K562 (cell line): ENCODE measurements around the gene RPL7A. TPM values are rescaled to one million over a fixed set of nuclear protein-coding genes. Genes with fewer than 3 reads are reported as not detected.

Experiments
- ATAC-seq: fragments of 200-7000 bp; cut with Tn5 transposase; 3 replicates; pipeline ENCODE4 v1.9.1; 2020; ENCODE audit warnings: moderate library complexity
- BruUV-seq: library from RNA; stranded (reverse); fragments of 400-500 nt; replicated peaks from 2 replicates; lab custom pipeline; 2021; lab: Mats Ljungman, UMichigan
- CTCF ChIA-PET: fragments of 300-600 bp; formaldehyde crosslinking; extraction: SDS; loops from one replicate; lab custom pipeline; 2021; ENCODE audit warnings: low intra/inter-chr PET ratio; lab: Yijun Ruan, JAX
- POLR2A ChIA-PET: fragments of 300-600, 350-650 bp; sonication (Branson Sonifier 250); formaldehyde crosslinking; extraction: SDS; loops from one replicate; lab custom pipeline; 2021; ENCODE audit warnings: antibody characterized with exemption, inconsistent platforms; lab: Yijun Ruan, JAX
- DNase-seq, 4 experiments: peaks; one replicate each; pipeline versions ENCODE4 v3.0.0 to v3.0.0-alpha.2; 2011 to 2018; ENCODE audit warnings: low spot score in 3 of 4, mixed read lengths in 3 of 4; ENCODE audit errors: extremely low read depth in 1 of 4
- FAIRE-seq: peaks from 2 replicates; lab custom pipeline; 2011; peaks lifted over from hg19 to GRCh38; lab: Jason Lieb, UNC
- H2AFZ ChIP-seq: 2 replicates; pipeline ENCODE4 v1.6.0; 2011; ENCODE audit warnings: low read depth, low read length, control low read depth, inconsistent platforms
- H3K27ac ChIP-seq: fragments of 200-600 bp; 3 replicates; pipeline ENCODE4 v1.8.0; 2011; ENCODE audit warnings: low read depth, mild to moderate bottlenecking, control low read depth, inconsistent platforms, low read length, moderate library complexity, mixed read lengths; ENCODE audit errors: extremely low read depth
- H3K27me3 ChIP-seq, 2 experiments: fragments of 300-600 bp in 1 of 2; 2 replicates in 1 of 2; 3 replicates in 1 of 2; pipeline versions ENCODE4 v1.6.0 to v1.8.0; 2011; ENCODE audit warnings: inconsistent platforms in 2 of 2, low read length in 2 of 2, mild to moderate bottlenecking in 1 of 2, mixed read lengths in 1 of 2, moderate library complexity in 1 of 2; ENCODE audit not compliant: control insufficient read depth in 2 of 2, insufficient read depth in 2 of 2
- H3K36me3 ChIP-seq: fragments of 300-600 bp; 3 replicates; pipeline ENCODE4 v1.8.0; 2011; ENCODE audit warnings: mild to moderate bottlenecking, low read length, inconsistent platforms; ENCODE audit not compliant: control insufficient read depth, insufficient read depth
- H3K4me1 ChIP-seq, 2 experiments: fragments of 200-600 bp in 1 of 2; replicated peaks in 1 of 2; 2 replicates in 1 of 2; 3 replicates in 1 of 2; pipeline versions ENCODE4 v1.5.1 to v1.8.0; 2011; ENCODE audit warnings: inconsistent platforms in 2 of 2, low read length in 2 of 2, mild to moderate bottlenecking in 1 of 2, mixed read lengths in 1 of 2, moderate library complexity in 1 of 2; ENCODE audit not compliant: control insufficient read depth in 2 of 2, insufficient read depth in 2 of 2
- H3K4me2 ChIP-seq: 2 replicates; pipeline ENCODE4 v1.6.1; 2011; ENCODE audit warnings: low read length, control low read depth, inconsistent platforms, mixed read lengths; ENCODE audit not compliant: insufficient read depth
- H3K4me3 ChIP-seq: fragments of 200-600 bp; sonication (generic), shearing (Covaris generic); 2 replicates; pipeline ENCODE4 v1.5.1; 2016; ENCODE audit warnings: control low read depth, inconsistent platforms
- H3K79me2 ChIP-seq: fragments of 200-600 bp; 3 replicates; pipeline ENCODE4 v1.8.0; 2011; ENCODE audit warnings: low read length, inconsistent platforms; ENCODE audit not compliant: control insufficient read depth, insufficient read depth
- H3K9ac ChIP-seq, 2 experiments: 2 replicates each; pipeline versions ENCODE4 v1.6.0 to v1.6.1; 2011; ENCODE audit warnings: low read depth in 2 of 2, low read length in 2 of 2, control low read depth in 1 of 2, inconsistent platforms in 1 of 2, mild to moderate bottlenecking in 1 of 2, mixed read lengths in 1 of 2; ENCODE audit not compliant: insufficient read depth in 1 of 2
- H3K9me1 ChIP-seq: one replicate; pipeline ENCODE4 v1.6.0; 2011; ENCODE audit warnings: inconsistent platforms, mild to moderate bottlenecking, low read length, moderate library complexity; ENCODE audit not compliant: control insufficient read depth, insufficient read depth
- H3K9me3 ChIP-seq: replicated peaks from 2 replicates; pipeline ENCODE4 v1.5.1; 2011; ENCODE audit warnings: low read depth, low read length, inconsistent platforms; ENCODE audit not compliant: control insufficient read depth, insufficient read depth
- H4K20me1 ChIP-seq: replicated peaks from 2 replicates; pipeline ENCODE4 v1.6.1; 2011; ENCODE audit warnings: low read length, inconsistent platforms, mixed read lengths; ENCODE audit not compliant: control insufficient read depth, insufficient read depth
- CEBPG ChIP-seq, 3 experiments: fragments of 200-800 bp in 1 of 3; sonication (Bioruptor generic) in 1 of 3; sonication (generic) in 1 of 3; formaldehyde crosslinking in 1 of 3; IDR thresholded peaks in 2 of 3; conservative IDR thresholded peaks in 1 of 3; 2 replicates each; pipeline versions ENCODE4 v1.6.1 to v1.8.0; 2016 to 2022; ENCODE audit warnings: missing compliant biosample characterization in 2 of 3, missing genetic modification characterization in 2 of 3, mild to moderate bottlenecking in 1 of 3, missing genetic modification reagents in 1 of 3
- CTBP1 ChIP-seq: fragments of 450-650 bp; IDR thresholded peaks from 2 replicates; pipeline ENCODE4 v1.6.1; 2016; ENCODE audit warnings: borderline replicate concordance
- CXXC5 ChIP-seq: fragments of 250-450 bp; sonication (Bioruptor Pico); IDR thresholded peaks from 2 replicates; pipeline ENCODE4 v1.8.0; 2022; ENCODE audit warnings: inconsistent platforms, mild to moderate bottlenecking, moderate library complexity
- ELK3 ChIP-seq: fragments of 450-650 bp; formaldehyde crosslinking; IDR thresholded peaks from 2 replicates; pipeline ENCODE4 v1.4.0; 2020; ENCODE audit warnings: mild to moderate bottlenecking
- FOXA3 ChIP-seq, 2 experiments: fragments of 450-650 bp in 1 of 2; sonication (generic) in 1 of 2; formaldehyde crosslinking; IDR thresholded peaks in 1 of 2; conservative IDR thresholded peaks in 1 of 2; 2 replicates each; pipeline versions ENCODE4 v1.4.0 to v1.8.0; 2020 to 2022; ENCODE audit warnings: mild to moderate bottlenecking in 2 of 2, missing genetic modification reagents in 1 of 2
- MEIS2 ChIP-seq: fragments of 450-650 bp; IDR thresholded peaks from 2 replicates; pipeline ENCODE4 v1.6.1; 2014; ENCODE audit warnings: mild to moderate bottlenecking; ENCODE audit not compliant: partially characterized antibody
- POLR2A ChIP-seq: fragments of 450-650 bp; conservative IDR thresholded peaks from 2 replicates; pipeline ENCODE4 v1.6.1; 2016
- POLR2AphosphoS5 ChIP-seq: IDR thresholded peaks from 2 replicates; pipeline ENCODE4 v1.6.1; 2011; ENCODE audit warnings: mild to moderate bottlenecking, low read depth, low read length, moderate library complexity; ENCODE audit not compliant: control insufficient read depth, insufficient read depth
- PURB ChIP-seq: sonication (generic); formaldehyde crosslinking; IDR thresholded peaks from 2 replicates; pipeline ENCODE4 v1.9.0; 2021; ENCODE audit warnings: low read depth, mild to moderate bottlenecking, missing genetic modification reagents
- RBFOX2 ChIP-seq: fragments of 200-400 bp; formaldehyde crosslinking; IDR thresholded peaks from 2 replicates; pipeline ENCODE4 v1.6.1; 2017; ENCODE audit warnings: low read depth, mild to moderate bottlenecking, low read length, moderate library complexity
- TFAP4 ChIP-seq: sonication (generic); formaldehyde crosslinking; IDR thresholded peaks from 2 replicates; pipeline ENCODE4 v1.8.0; 2022; ENCODE audit warnings: missing genetic modification reagents, mild to moderate bottlenecking, moderate library complexity, borderline replicate concordance
- U2AF1 ChIP-seq: fragments of 200-400 bp; formaldehyde crosslinking; optimal IDR thresholded peaks from 2 replicates; pipeline ENCODE3; 2017; ENCODE audit warnings: mild to moderate bottlenecking, low read depth, low read length, moderate library complexity
- ZNF282 ChIP-seq: sonication (generic); formaldehyde crosslinking; IDR thresholded peaks from 2 replicates; pipeline ENCODE4 v1.8.1; 2023; ENCODE audit warnings: missing genetic modification reagents
- ZNF444 ChIP-seq: fragments of 250-450 bp; sonication (Bioruptor Pico); IDR thresholded peaks from 2 replicates; pipeline ENCODE4 v1.4.0; 2020; ENCODE audit warnings: mild to moderate bottlenecking, moderate library complexity
- WGBS: fragments of 100-300 bp; shearing (Covaris generic); methylation state at CpG from one replicate; pipeline ENCODE4 v1.1.6; 2016; ENCODE audit warnings: low coverage, mixed read lengths; ENCODE audit not compliant: insufficient coverage; ENCODE audit errors: missing lambda C conversion rate; 5-methylcytosine and 5-hydroxymethylcytosine counted together
- in situ Hi-C: fragments of 300-500 bp; cut with MboI; formaldehyde crosslinking; loops from 4 replicates; pipeline ENCODE4 v1.15.0; 2018; ENCODE audit warnings: inconsistent platforms, mixed read lengths
- intact Hi-C: fragments of 100-400 bp; cut with micrococcal nuclease; formaldehyde crosslinking; loops from 2 replicates; pipeline ENCODE4 v1.14.2; 2022
- polyA plus RNA-seq, 8 experiments: library from polyadenylated mRNA; depleted of rRNA in 4 of 8; stranded (reverse) in 5 of 8; unstranded in 3 of 8; fragments of >200 nt; fragmentation: Nextera tagmentation in 2 of 8; fragmentation: Illumina TruSeq in 1 of 8; extraction: Ambion mirVana in 2 of 8; extraction: Trizol in 1 of 8; gene quantifications; 2 replicates each; pipeline versions ENCODE4 v1.2.1 to v1.2.3, GENCODE V29; 2011 to 2014; ENCODE audit warnings: inconsistent platforms in 1 of 8, missing spikeins in 1 of 8
- total RNA-seq, 7 experiments: library from RNA; depleted of rRNA in 6 of 7; stranded (reverse); fragments of >200 nt in 6 of 7; fragmentation: Illumina TruSeq in 2 of 7; extraction: Trizol in 2 of 7; gene quantifications; 2 replicates each; pipeline versions ENCODE4 v1.2.1 to v1.2.3, GENCODE V29; 2011 to 2021; ENCODE audit warnings: low replicate concordance in 1 of 7

The RPL7A gene
- total and polyA plus RNA-seq, 9 of the 15 experiments (the other 6 are each of a cell fraction or from before 2014, with no cell fraction given) = 1,935 to 3,760 (median 2,652) TPM

GRCh38 chr9:133348718-133349573 lies 928 bp downstream of the RPL7A start (continued):
- peak; percentile 37; the same call in 1 of the 2 replicates for TF ChIP-seq CEBPG (CRISPR knock-in tag; IDR thresholded peaks at IDR 0.05)
- no peak for TF ChIP-seq CEBPG (tag; conservative IDR thresholded peaks at IDR 0.05 in 1 of 2, IDR thresholded peaks at IDR 0.05 in 1 of 2)
- 0 out of 2 replicates have a peak, but pooled peaks have one; percentile 27 for TF ChIP-seq ZNF444 (CRISPR knock-in tag)
- peak in 1 of 2 experiments; percentile 41; a peak in 1 of 4 replicates for TF ChIP-seq FOXA3 (CRISPR knock-in tag; conservative IDR thresholded peaks at IDR 0.05 in 1 of 2, IDR thresholded peaks at IDR 0.05 in 1 of 2)
- peak; percentile 15; the same call in 1 of the 2 replicates for TF ChIP-seq POLR2A
- TF ChIP-seq MEIS2 = no peak
- TF ChIP-seq CXXC5 (CRISPR knock-in tag) = no peak

GRCh38 chr9:133349965-133350616 lies 2.1 kb downstream of the RPL7A start:
- H3K4me3 ChIP-seq = peak overlapping the region; percentile 100; the same call in 1 of the 2 replicates
- in situ Hi-C loops = no loop called here
- peaks cover 32% of the 10 kb centered on the region for H4K20me1 ChIP-seq
- peak overlapping the region; percentile 98 for H3K27ac ChIP-seq
- 84% methylated on average over 13 of the region's 15 CpGs for WGBS
- H3K9me1 ChIP-seq = peaks cover 3% of the 10 kb centered on the region
- FAIRE-seq (no peak), ATAC-seq (no peak), DNase-seq (no peak)
- peak overlapping the region; percentile 100 for H3K9ac ChIP-seq
- no peak overlapping the region for H2AFZ ChIP-seq
- peak overlapping the region; percentile 93 for H3K4me2 ChIP-seq
- intact Hi-C loops = no loop called here
- peaks cover 71% of the 10 kb centered on the region for H3K36me3 ChIP-seq
- no TSS peak for BruUV-seq
- H3K79me2 ChIP-seq = peaks cover 61% of the 10 kb centered on the region
- POLR2A ChIA-PET = interaction anchor here (0.8 to 7.4 kb wide), 12 partner anchors 10 to 163 kb away, joined by 3 to 33 read pairs (median 7); partner anchors contain the start of genes ABO, CACFD1 and STKLD1
- CTCF ChIA-PET = no interaction called here
- no peaks in the 10 kb centered on the region for H3K9me3 ChIP-seq
- H3K4me1 ChIP-seq = peaks cover 19 to 36% of the 10 kb centered on the region in 2 experiments; a peak in 4 of 5 replicates
- H3K27me3 ChIP-seq = no peaks in the 10 kb centered on the region
- TF ChIP-seq TFAP4 (CRISPR knock-in tag) (0 out of 2 replicates have a peak, but pooled peaks have one; percentile 12), POLR2AphosphoS5 (peak; percentile 35; the same call in 1 of the 2 replicates), PURB (no peak), CTBP1 (no peak), ZNF444 (CRISPR knock-in tag) (no peak), RBFOX2 (peak; percentile 64), ELK3 (CRISPR knock-in tag) (no peak), ZNF282 (no peak), U2AF1 (no peak)
